OCI-LY7 (cell line): ENCODE measurements around the gene CIB1. TPM values are rescaled to one million over a fixed set of nuclear protein-coding genes. Genes with fewer than 3 reads are reported as not detected.

Source experiments
- BruUV-seq: library from RNA; stranded (reverse); fragments of 400-500 nt; replicated peaks from 2 replicates; lab custom pipeline; 2021; lab: Mats Ljungman, UMichigan
- CTCF ChIA-PET: fragments of 300-600 bp; sonication (Branson Sonifier 250); formaldehyde crosslinking; loops from one replicate; lab custom pipeline; 2022; ENCODE audit warnings: antibody characterized with exemption; ENCODE audit not compliant: unreplicated experiment; lab: Charles Lee
- POLR2A ChIA-PET: fragments of 300-600 bp; sonication (Branson Sonifier 250); formaldehyde crosslinking; loops from one replicate; lab custom pipeline; 2022; ENCODE audit warnings: antibody characterized with exemption; lab: Charles Lee
- DNase-seq: peaks from one replicate; pipeline ENCODE4 v3.0.0-alpha.2; 2015; ENCODE audit warnings: low spot score
- H2AFZ ChIP-seq: fragments of 200-600 bp; sonication (generic), shearing (Covaris generic); 2 replicates; pipeline ENCODE4 v1.6.1; 2014; ENCODE audit warnings: mild to moderate bottlenecking, antibody characterized with exemption, low read length, moderate library complexity
- H3K27ac ChIP-seq: fragments of 200-600 bp; sonication (generic); 2 replicates; pipeline ENCODE4 v1.5.1; 2014; ENCODE audit warnings: mixed run types, low read depth, mild to moderate bottlenecking, moderate library complexity, low read length, inconsistent platforms; ENCODE audit not compliant: poor library complexity, severe bottlenecking
- H3K36me3 ChIP-seq: fragments of 200-600 bp; sonication (generic); 2 replicates; pipeline ENCODE4 v1.6.1; 2014; ENCODE audit warnings: mild to moderate bottlenecking, antibody characterized with exemption, low read length, moderate library complexity, mixed read lengths; ENCODE audit not compliant: insufficient read depth
- H3K4me1 ChIP-seq: fragments of 200-600 bp; sonication (generic); 2 replicates; pipeline ENCODE4 v1.5.1; 2014; ENCODE audit warnings: mild to moderate bottlenecking, low read length; ENCODE audit not compliant: insufficient read depth, poor library complexity, severe bottlenecking
- H3K4me2 ChIP-seq: fragments of 200-600 bp; sonication (generic); 2 replicates; pipeline ENCODE4 v1.6.1; 2014; ENCODE audit warnings: mild to moderate bottlenecking, low read length
- H3K4me3 ChIP-seq: fragments of 200-600 bp; sonication (generic); 2 replicates; pipeline ENCODE4 v1.5.1; 2014; ENCODE audit warnings: mild to moderate bottlenecking, low read depth, low read length; ENCODE audit not compliant: poor library complexity, severe bottlenecking
- H3K79me2 ChIP-seq: fragments of 200-600 bp; sonication (generic); 2 replicates; pipeline ENCODE4 v1.6.1; 2016; ENCODE audit warnings: low read depth, mild to moderate bottlenecking, low read length, moderate library complexity, mixed read lengths; ENCODE audit not compliant: insufficient read depth
- H3K9me2 ChIP-seq: fragments of 200-600 bp; sonication (generic); 2 replicates; pipeline ENCODE4 v1.6.1; 2016; ENCODE audit warnings: mild to moderate bottlenecking, low read length, mixed read lengths; ENCODE audit not compliant: insufficient read depth
- H3K9me3 ChIP-seq: fragments of 200-600 bp; sonication (generic); 2 replicates; pipeline ENCODE4 v1.6.1; 2014; ENCODE audit warnings: mild to moderate bottlenecking, mixed run types, low read length, mixed read lengths
- H4K20me1 ChIP-seq: fragments of 200-600 bp; sonication (generic); 2 replicates; pipeline ENCODE4 v1.6.1; 2014; ENCODE audit warnings: mild to moderate bottlenecking, antibody characterized with exemption, low read length, moderate library complexity, mixed read lengths; ENCODE audit not compliant: insufficient read depth
- EZH2phosphoT487 ChIP-seq: fragments of 200-600 bp; sonication (generic); IDR thresholded peaks from 2 replicates; pipeline ENCODE4 v1.6.1; 2018; ENCODE audit warnings: low read depth, borderline replicate concordance, mild to moderate bottlenecking, mixed run types, antibody characterized with exemption, low read length, moderate library complexity, mixed read lengths
- intact Hi-C: fragments of 100-400 bp; cut with micrococcal nuclease; formaldehyde crosslinking; loops from one replicate; pipeline ENCODE4 v1.10.0; 2022; ENCODE audit not compliant: unreplicated experiment
- total RNA-seq, 2 experiments: library from RNA; depleted of rRNA in 1 of 2; stranded (reverse); fragments of >200 nt in 1 of 2; shearing (Covaris generic) in 1 of 2; gene quantifications; 2 replicates each; pipeline ENCODE4 v1.2.3, GENCODE V29; 2014 to 2022
- TF ChIP-seq, protein P1 (sequence below): fragments of 200-600 bp; sonication (generic); conservative IDR thresholded peaks from 2 replicates; pipeline ENCODE4 v1.5.1; 2014; ENCODE audit warnings: mild to moderate bottlenecking, antibody characterized with exemption, low read length, moderate library complexity, mixed read lengths

CIB1 gene
- total RNA-seq, 2 experiments from 2014 or later: 52.8 to 54.5 TPM

- Histone ChIP-seq H4K20me1 (no peaks in the 10 kb centered on the region), H3K36me3 (no peaks in the 10 kb centered on the region), H3K9me2 (no peaks in the 10 kb centered on the region), H3K9me3 (no peaks in the 10 kb centered on the region), H3K4me3 (no peak overlapping the region), H3K27ac (no peak overlapping the region), H3K4me2 (no peak overlapping the region), H3K4me1 (peaks cover 5% of the 10 kb centered on the region), H3K79me2 (no peaks in the 10 kb centered on the region), H2AFZ (no peak overlapping the region)
- CTCF ChIA-PET: no interaction called here
- POLR2A ChIA-PET: no interaction called here
- BruUV-seq: no TSS peak
- intact Hi-C loops: no loop called here
- no peak for TF ChIP-seq EZH2phosphoT487
- TF ChIP-seq, protein P1, sequence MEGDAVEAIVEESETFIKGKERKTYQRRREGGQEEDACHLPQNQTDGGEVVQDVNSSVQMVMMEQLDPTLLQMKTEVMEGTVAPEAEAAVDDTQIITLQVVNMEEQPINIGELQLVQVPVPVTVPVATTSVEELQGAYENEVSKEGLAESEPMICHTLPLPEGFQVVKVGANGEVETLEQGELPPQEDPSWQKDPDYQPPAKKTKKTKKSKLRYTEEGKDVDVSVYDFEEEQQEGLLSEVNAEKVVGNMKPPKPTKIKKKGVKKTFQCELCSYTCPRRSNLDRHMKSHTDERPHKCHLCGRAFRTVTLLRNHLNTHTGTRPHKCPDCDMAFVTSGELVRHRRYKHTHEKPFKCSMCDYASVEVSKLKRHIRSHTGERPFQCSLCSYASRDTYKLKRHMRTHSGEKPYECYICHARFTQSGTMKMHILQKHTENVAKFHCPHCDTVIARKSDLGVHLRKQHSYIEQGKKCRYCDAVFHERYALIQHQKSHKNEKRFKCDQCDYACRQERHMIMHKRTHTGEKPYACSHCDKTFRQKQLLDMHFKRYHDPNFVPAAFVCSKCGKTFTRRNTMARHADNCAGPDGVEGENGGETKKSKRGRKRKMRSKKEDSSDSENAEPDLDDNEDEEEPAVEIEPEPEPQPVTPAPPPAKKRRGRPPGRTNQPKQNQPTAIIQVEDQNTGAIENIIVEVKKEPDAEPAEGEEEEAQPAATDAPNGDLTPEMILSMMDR: no peak
- DNase-seq: no peak
Measured at GRCh38 chr15:90210593-90210992, 23.1 kb downstream of the CIB1 start.

DNA sequence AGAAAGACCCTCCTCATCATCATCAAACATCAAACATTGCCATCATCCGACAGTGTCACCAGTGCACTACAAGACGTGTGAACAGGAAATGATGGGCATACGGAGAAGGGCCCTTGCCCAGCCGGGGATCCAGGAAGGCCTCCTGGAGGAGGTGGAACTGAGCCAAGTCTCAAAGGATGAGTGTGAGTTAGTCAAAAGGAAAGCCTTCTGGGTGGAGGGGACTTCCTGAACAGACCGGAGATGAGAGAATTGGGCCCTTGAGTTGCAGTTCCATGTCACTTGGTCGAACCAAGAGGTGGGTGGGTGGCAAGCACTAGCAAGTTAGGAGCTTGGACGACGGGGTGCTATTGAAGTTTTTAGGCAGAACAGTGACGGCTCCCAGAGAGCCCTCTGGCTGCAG, 24.1 kb downstream of the CIB1 start:
- H3K36me3 ChIP-seq: no peaks in the 10 kb centered on the region
- ChIA-PET POLR2A (no interaction called here), CTCF (no interaction called here)
- H4K20me1 ChIP-seq: no peaks in the 10 kb centered on the region
- peaks cover 5% of the 10 kb centered on the region for H3K4me1 ChIP-seq
- H3K4me2 ChIP-seq: no peak overlapping the region
- TF ChIP-seq EZH2phosphoT487: no peak
- TF ChIP-seq, protein P1: no peak
- H3K79me2 ChIP-seq: no peaks in the 10 kb centered on the region
- H3K9me2 ChIP-seq: no peaks in the 10 kb centered on the region
- BruUV-seq: no TSS peak
- intact Hi-C loops: no loop called here
- no peak overlapping the region for H2AFZ ChIP-seq
- no peak for DNase-seq
- H3K27ac ChIP-seq: no peak overlapping the region
- H3K9me3 ChIP-seq: no peaks in the 10 kb centered on the region
- no peak overlapping the region for H3K4me3 ChIP-seq

- ChIA-PET CTCF (no interaction called here), POLR2A (interaction anchor here (0.7 to 1.2 kb wide), 2 partner anchors 17 to 24 kb away, joined by 3 read pairs; no protein-coding TSS in a partner anchor)
- no peak overlapping the region for H3K4me3 ChIP-seq
- H2AFZ ChIP-seq: no peak overlapping the region
- H3K4me1 ChIP-seq: peaks cover 2% of the 10 kb centered on the region
- H3K36me3 ChIP-seq: no peaks in the 10 kb centered on the region
- H4K20me1 ChIP-seq: no peaks in the 10 kb centered on the region
- H3K4me2 ChIP-seq: no peak overlapping the region
- no peak for TF ChIP-seq EZH2phosphoT487
- TF ChIP-seq, protein P1: no peak
- no peaks in the 10 kb centered on the region for H3K9me2 ChIP-seq
- no peak for DNase-seq
- intact Hi-C loops: no loop called here
- no peaks in the 10 kb centered on the region for H3K9me3 ChIP-seq
- H3K79me2 ChIP-seq: no peaks in the 10 kb centered on the region
- no TSS peak for BruUV-seq
- no peak overlapping the region for H3K27ac ChIP-seq
Measured at GRCh38 chr15:90208356-90208755, 25.4 kb downstream of the CIB1 start.
